WI38 (cell line): ENCODE results near the gene COLQ.

Experiments used
- H3K4me3 ChIP-seq: 2 replicates; pipeline ENCODE4 v1.5.1; 2011; ENCODE audit warnings: low read depth, mild to moderate bottlenecking, control low read depth, low read length
- TF ChIP-seq, protein P1 (sequence below): IDR thresholded peaks from 2 replicates; pipeline ENCODE4 v1.5.1; 2012; ENCODE audit warnings: low read depth, mild to moderate bottlenecking, control low read depth, low read length

COLQ gene

GRCh38 chr3:15512166-15512565 is 9.3 kb downstream of the COLQ start:
- TF ChIP-seq, protein P1, sequence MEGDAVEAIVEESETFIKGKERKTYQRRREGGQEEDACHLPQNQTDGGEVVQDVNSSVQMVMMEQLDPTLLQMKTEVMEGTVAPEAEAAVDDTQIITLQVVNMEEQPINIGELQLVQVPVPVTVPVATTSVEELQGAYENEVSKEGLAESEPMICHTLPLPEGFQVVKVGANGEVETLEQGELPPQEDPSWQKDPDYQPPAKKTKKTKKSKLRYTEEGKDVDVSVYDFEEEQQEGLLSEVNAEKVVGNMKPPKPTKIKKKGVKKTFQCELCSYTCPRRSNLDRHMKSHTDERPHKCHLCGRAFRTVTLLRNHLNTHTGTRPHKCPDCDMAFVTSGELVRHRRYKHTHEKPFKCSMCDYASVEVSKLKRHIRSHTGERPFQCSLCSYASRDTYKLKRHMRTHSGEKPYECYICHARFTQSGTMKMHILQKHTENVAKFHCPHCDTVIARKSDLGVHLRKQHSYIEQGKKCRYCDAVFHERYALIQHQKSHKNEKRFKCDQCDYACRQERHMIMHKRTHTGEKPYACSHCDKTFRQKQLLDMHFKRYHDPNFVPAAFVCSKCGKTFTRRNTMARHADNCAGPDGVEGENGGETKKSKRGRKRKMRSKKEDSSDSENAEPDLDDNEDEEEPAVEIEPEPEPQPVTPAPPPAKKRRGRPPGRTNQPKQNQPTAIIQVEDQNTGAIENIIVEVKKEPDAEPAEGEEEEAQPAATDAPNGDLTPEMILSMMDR, result no peak
- no peak overlapping the region for H3K4me3 ChIP-seq

- H3K4me3 ChIP-seq, result no peak overlapping the region
- TF ChIP-seq, protein P1, result no peak
Observed at GRCh38 chr3:15511156-15511555, 10.3 kb downstream of the COLQ start.

DNA sequence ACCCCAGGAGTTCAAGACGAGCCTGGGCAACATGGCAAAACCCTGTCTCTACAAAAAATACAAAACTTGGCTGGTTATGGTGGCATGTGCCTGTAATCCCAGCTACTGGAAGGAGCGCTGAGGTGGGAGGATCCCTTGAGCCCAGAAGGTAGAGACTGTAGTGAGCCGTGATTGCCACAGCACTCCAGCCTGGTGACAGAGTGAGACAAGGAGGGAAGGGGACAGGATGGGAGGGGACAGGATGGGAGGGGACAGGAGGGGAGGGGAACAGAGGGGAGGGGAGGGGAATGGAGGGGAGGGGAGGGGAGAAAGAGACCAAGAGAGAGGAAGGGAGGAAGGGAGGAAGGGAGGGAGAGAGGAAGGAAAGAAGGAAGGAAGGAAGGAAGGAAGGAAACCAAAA is 11.0 kb downstream of the COLQ start:
- TF ChIP-seq, protein P1, result no peak
- no peak overlapping the region for H3K4me3 ChIP-seq

- TF ChIP-seq, protein P1, result no peak
- H3K4me3 ChIP-seq, result no peak overlapping the region
Observed at GRCh38 chr3:15506571-15506970, 14.9 kb downstream of the COLQ start.

GRCh38 chr3:15505479-15506165 is 15.9 kb downstream of the COLQ start:
- H3K4me3 ChIP-seq, result no peak overlapping the region
- TF ChIP-seq, protein P1, result no peak

DNA sequence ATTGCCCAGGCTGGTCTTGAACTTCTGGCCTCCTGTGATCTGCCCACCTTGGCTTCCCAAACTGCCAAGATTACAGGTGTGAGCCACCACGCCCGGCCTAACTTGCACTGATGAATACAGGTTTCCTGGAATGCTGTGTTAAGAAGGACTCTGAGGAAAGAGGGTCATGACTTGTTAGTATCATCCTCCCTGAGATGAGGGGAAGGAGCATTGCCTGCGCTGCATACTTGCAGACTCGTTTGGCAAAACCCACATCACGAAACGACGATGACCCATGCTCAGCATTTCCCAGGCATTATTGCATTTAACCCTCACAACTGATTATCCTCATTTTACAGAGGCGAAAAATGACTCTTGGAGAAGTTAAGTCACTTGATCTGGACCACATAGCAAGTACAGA is 18.9 kb downstream of the COLQ start:
- no peak overlapping the region for H3K4me3 ChIP-seq
- TF ChIP-seq, protein P1, result no peak

- TF ChIP-seq, protein P1, result no peak
- no peak overlapping the region for H3K4me3 ChIP-seq
Observed at GRCh38 chr3:15501126-15501525, 20.4 kb downstream of the COLQ start.
